ENCODE data around the gene MYH15.

DNA sequence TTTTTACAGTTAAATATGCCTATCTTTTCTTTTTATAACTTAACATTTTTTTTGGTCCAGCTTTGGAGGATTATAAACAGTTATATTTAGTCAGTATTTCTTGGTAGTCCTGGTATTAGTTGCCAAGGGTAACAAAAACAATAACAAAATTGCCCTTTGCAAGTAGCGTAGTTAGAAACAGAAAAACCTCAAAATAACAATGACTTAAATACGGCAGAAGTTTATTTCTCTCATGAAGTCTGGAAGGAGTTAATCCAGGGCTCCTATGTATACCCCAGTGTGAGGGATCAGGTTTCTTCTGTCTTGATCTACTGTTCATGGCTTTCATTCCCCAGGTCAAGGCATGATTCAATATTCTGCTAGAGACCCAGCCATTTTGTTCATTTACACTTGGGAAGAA is 14.1 kb upstream of the MYH15 start:
- TF ChIP-seq CTCF (IDR thresholded peaks at IDR 0.05): no peak
- TF ChIP-seq POLR2A (IDR thresholded peaks at IDR 0.05): no peak
- no peak for TF ChIP-seq POLR2AphosphoS5 (IDR thresholded peaks at IDR 0.05)
- no peak for TF ChIP-seq EP300 (IDR thresholded peaks at IDR 0.05)

Data from gastroesophageal sphincter (tissue), 3 donors.